ENCODE measurements around the gene HDLBP.

Gene HDLBP

DNA sequence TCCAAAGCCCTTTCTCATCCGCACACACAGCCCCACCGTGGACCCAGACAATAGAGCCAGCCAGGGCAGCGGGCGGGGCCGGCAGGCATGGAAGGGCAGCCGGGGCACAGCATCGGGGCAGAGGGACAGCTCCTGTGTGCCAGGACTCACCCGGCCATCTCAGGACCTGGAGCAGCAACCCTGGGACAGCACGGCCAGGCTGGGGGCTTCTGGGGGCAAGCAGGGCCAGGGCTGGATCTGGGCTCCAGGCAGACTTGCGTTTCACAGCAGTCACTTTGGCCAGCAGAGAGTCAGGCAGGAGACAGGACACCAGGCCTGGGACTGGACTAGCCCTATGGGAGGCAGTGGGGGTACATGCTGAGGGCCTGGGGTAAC is 111.5 kb downstream of the HDLBP start:
- no peak overlapping the region for H3K4me3 ChIP-seq (ENCODE audit: low read depth in 1 of 2, low read length in 2 of 2)
- no peaks in the 10 kb centered on the region for H3K9me3 ChIP-seq (ENCODE audit: control insufficient read depth in 1 of 2, low read length in 2 of 2)

DNA sequence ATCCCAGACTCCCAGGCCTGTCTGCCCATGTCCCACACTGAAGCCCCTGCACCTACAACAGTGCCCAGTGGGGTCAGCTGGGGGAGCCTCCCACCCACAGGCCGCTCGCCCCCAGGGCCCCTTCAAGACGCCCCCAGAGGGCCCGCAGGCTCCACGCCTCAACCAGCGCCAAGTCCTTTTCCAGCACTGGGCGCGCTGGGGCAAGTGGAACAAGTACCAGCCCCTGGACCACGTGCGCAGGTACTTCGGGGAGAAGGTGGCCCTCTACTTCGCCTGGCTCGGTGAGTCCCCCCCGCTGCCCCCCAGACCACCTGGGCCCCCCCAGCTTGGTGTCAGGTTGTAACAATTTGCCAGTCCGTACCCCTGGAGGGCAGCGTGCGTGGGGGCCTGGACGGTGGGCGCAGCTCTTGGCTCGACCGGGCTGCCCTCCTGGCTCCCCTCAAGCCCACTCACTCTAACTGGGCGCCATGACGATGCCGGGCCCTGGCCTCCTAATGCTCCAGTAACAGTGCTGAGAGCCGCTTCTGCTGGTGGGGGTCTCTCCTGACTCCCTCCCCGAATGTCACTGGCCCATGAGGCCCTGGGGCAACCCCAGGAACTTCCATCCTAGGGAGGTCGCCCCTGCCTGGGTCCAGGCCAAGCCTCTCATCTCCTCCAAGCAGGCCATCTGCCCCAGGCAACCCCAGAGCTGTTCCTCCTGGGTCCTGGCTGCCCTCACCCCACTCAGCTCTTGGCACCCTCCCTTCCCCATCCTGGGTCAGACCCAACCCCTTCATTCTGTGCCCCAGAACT is 112.1 kb downstream of the HDLBP start:
- H3K4me1 ChIP-seq (ENCODE audit: control insufficient read depth in 1 of 2, insufficient read depth in 2 of 2, low read length in 2 of 2) = peaks cover 6 to 11% of the 10 kb centered on the region in 2 donors
- H3K9ac ChIP-seq (ENCODE audit: low read depth in 1 of 2, low read length in 2 of 2) = no peak overlapping the region
- no peak overlapping the region for H3K27ac ChIP-seq (ENCODE audit: low read depth, low read length)
- H3K4me3 ChIP-seq (ENCODE audit: low read depth in 1 of 2, low read length in 2 of 2) = no peak overlapping the region
- H3K27me3 ChIP-seq (ENCODE audit: control insufficient read depth in 1 of 2, insufficient read depth in 2 of 2, low read length in 2 of 2) = no peaks in the 10 kb centered on the region
- no peaks in the 10 kb centered on the region for H3K36me3 ChIP-seq (ENCODE audit: control insufficient read depth in 1 of 2, insufficient read depth in 2 of 2, low read length in 2 of 2)
- H3K9me3 ChIP-seq (ENCODE audit: control insufficient read depth in 1 of 2, low read length in 2 of 2) = no peaks in the 10 kb centered on the region

More for the DNA sequence above, 111.5 kb downstream of the HDLBP start:
- H3K4me1 ChIP-seq (ENCODE audit: control insufficient read depth in 1 of 2, insufficient read depth in 2 of 2, low read length in 2 of 2) = peaks cover 6 to 11% of the 10 kb centered on the region in 2 donors
- H3K9ac ChIP-seq (ENCODE audit: low read depth in 1 of 2, low read length in 2 of 2) = no peak overlapping the region
- H3K27ac ChIP-seq (ENCODE audit: low read depth, low read length) = no peak overlapping the region
- H3K27me3 ChIP-seq (ENCODE audit: control insufficient read depth in 1 of 2, insufficient read depth in 2 of 2, low read length in 2 of 2) = no peaks in the 10 kb centered on the region
- no peaks in the 10 kb centered on the region for H3K36me3 ChIP-seq (ENCODE audit: control insufficient read depth in 1 of 2, insufficient read depth in 2 of 2, low read length in 2 of 2)

- H3K4me1 ChIP-seq (ENCODE audit: control insufficient read depth in 1 of 2, insufficient read depth in 2 of 2, low read length in 2 of 2) = peaks cover 3 to 5% of the 10 kb centered on the region in 2 donors
- H3K4me3 ChIP-seq (ENCODE audit: low read depth in 1 of 2, low read length in 2 of 2) = no peak overlapping the region
- no peak overlapping the region for H3K9ac ChIP-seq (ENCODE audit: low read depth in 1 of 2, low read length in 2 of 2)
- H3K27ac ChIP-seq (ENCODE audit: low read depth, low read length) = no peak overlapping the region
- H3K9me3 ChIP-seq (ENCODE audit: control insufficient read depth in 1 of 2, low read length in 2 of 2) = no peaks in the 10 kb centered on the region
- no peaks in the 10 kb centered on the region for H3K36me3 ChIP-seq (ENCODE audit: control insufficient read depth in 1 of 2, insufficient read depth in 2 of 2, low read length in 2 of 2)
- H3K27me3 ChIP-seq (ENCODE audit: control insufficient read depth in 1 of 2, insufficient read depth in 2 of 2, low read length in 2 of 2) = no peaks in the 10 kb centered on the region
Observed at GRCh38 chr2:241202681-241203080, 112.8 kb downstream of the HDLBP start.

GRCh38 chr2:241202268-241202585 is 113.2 kb downstream of the HDLBP start:
- H3K27me3 ChIP-seq (ENCODE audit: control insufficient read depth in 1 of 2, insufficient read depth in 2 of 2, low read length in 2 of 2) = no peaks in the 10 kb centered on the region
- no peak overlapping the region for H3K9ac ChIP-seq (ENCODE audit: low read depth in 1 of 2, low read length in 2 of 2)
- no peak overlapping the region for H3K4me3 ChIP-seq (ENCODE audit: low read depth in 1 of 2, low read length in 2 of 2)
- H3K4me1 ChIP-seq (ENCODE audit: control insufficient read depth in 1 of 2, insufficient read depth in 2 of 2, low read length in 2 of 2) = peaks cover 0 to under 1% of the 10 kb centered on the region in 2 donors
- H3K9me3 ChIP-seq (ENCODE audit: control insufficient read depth in 1 of 2, low read length in 2 of 2) = no peaks in the 10 kb centered on the region
- no peak overlapping the region for H3K27ac ChIP-seq (ENCODE audit: low read depth, low read length)
- no peaks in the 10 kb centered on the region for H3K36me3 ChIP-seq (ENCODE audit: control insufficient read depth in 1 of 2, insufficient read depth in 2 of 2, low read length in 2 of 2)

DNA sequence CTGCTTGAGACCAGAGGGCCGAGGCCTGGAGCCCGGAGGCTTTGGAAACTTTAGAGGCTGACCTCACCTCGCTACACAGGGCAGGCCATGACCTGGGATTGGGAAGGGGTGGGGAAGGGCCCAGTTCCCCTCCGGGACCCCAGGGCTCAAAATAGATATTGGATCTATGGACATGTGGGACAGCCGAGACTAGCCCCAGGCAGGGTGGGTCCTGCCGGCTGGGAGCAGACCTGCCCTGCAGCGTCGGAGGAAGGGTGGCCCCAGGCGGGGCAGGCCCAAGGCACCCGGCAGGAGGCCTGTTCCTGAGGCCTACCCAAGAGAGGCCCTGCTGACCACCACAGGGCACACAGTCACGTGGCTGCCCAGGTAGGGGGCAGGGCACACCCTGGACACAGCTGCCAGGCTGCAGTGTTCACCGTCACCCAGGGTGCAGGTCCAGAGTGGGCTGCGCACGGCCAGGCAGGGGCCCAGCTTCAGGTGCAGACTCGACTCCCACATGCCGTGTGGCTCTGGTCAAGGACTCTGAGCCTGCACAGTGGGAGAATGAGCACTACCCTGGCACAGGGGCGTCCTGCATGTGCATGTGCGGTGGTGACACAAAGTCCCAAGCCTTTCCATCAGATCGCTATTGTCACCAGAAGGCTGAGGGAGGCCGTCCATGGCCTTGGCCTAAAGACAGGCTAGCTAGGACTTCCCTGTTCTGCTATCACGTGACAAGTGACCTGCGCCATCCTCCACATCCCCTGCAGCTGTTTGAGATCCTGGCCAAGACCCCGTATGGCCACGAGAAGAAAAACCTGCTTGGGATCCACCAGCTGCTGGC is 113.8 kb downstream of the HDLBP start:
- no peak overlapping the region for H3K9ac ChIP-seq (ENCODE audit: low read depth in 1 of 2, low read length in 2 of 2)
- H3K27me3 ChIP-seq (ENCODE audit: control insufficient read depth in 1 of 2, insufficient read depth in 2 of 2, low read length in 2 of 2) = no peaks in the 10 kb centered on the region
- no peak overlapping the region for H3K27ac ChIP-seq (ENCODE audit: low read depth, low read length)
- H3K36me3 ChIP-seq (ENCODE audit: control insufficient read depth in 1 of 2, insufficient read depth in 2 of 2, low read length in 2 of 2) = no peaks in the 10 kb centered on the region
- no peaks in the 10 kb centered on the region for H3K4me1 ChIP-seq (ENCODE audit: control insufficient read depth in 1 of 2, insufficient read depth in 2 of 2, low read length in 2 of 2)
- no peaks in the 10 kb centered on the region for H3K9me3 ChIP-seq (ENCODE audit: control insufficient read depth in 1 of 2, low read length in 2 of 2)
- no peak overlapping the region for H3K4me3 ChIP-seq (ENCODE audit: low read depth in 1 of 2, low read length in 2 of 2)

- Histone ChIP-seq H3K27ac (ENCODE audit: low read depth, low read length) (no peak overlapping the region), H3K4me3 (ENCODE audit: low read depth in 1 of 2, low read length in 2 of 2) (no peak overlapping the region), H3K9ac (ENCODE audit: low read depth in 1 of 2, low read length in 2 of 2) (no peak overlapping the region), H3K4me1 (ENCODE audit: control insufficient read depth in 1 of 2, insufficient read depth in 2 of 2, low read length in 2 of 2) (no peaks in the 10 kb centered on the region), H3K27me3 (ENCODE audit: control insufficient read depth in 1 of 2, insufficient read depth in 2 of 2, low read length in 2 of 2) (no peaks in the 10 kb centered on the region), H3K36me3 (ENCODE audit: control insufficient read depth in 1 of 2, insufficient read depth in 2 of 2, low read length in 2 of 2) (no peaks in the 10 kb centered on the region), H3K9me3 (ENCODE audit: control insufficient read depth in 1 of 2, low read length in 2 of 2) (no peaks in the 10 kb centered on the region)
Observed at GRCh38 chr2:241200822-241201395, 114.6 kb downstream of the HDLBP start.

DNA sequence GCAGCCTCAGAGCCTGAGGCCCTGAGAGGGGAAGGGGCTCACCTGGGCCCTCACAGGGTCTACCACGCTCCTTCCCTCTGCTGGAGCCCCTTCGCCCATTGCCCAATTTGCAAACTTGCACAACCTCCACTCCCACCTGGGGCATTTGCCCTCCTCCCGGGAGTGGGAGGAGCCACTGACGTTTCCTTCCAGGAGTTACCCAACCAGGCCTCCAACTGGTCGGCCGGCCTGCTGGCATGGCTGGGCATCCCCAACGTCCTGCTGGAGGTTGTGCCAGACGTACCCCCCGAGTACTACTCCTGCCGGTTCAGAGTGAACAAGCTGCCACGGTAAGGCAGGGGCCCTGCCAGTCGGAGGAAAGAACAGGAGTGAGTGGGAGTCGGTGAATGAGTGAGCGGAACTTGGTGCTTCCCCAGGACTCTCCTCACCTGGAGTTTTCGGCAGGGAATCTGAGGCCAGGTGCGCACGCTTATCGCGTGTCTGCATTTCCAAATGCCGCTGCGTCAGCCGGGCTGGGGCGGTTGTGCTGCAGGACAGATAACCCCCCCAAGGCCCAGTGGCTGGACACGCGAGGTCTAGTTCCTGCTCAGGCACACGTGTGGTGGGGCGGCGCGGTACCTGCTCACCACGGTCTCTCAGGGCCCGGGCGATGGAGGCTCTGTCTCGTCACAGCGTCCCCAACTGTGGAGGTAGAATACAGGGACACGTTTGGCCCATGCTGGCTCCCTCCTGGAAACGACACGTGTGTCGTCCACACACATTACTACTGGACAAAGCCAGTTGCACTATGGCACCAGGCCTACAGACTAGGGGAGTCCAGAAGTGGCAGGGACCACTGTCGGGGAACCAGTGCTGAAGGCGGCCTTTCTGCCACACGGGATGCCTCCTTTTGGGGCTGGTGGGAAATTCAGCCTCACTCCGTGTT is 115.3 kb downstream of the HDLBP start:
- H3K4me3 ChIP-seq (ENCODE audit: low read depth in 1 of 2, low read length in 2 of 2) = no peak overlapping the region
- no peaks in the 10 kb centered on the region for H3K27me3 ChIP-seq (ENCODE audit: control insufficient read depth in 1 of 2, insufficient read depth in 2 of 2, low read length in 2 of 2)
- H3K9ac ChIP-seq (ENCODE audit: low read depth in 1 of 2, low read length in 2 of 2) = no peak overlapping the region
- no peaks in the 10 kb centered on the region for H3K36me3 ChIP-seq (ENCODE audit: control insufficient read depth in 1 of 2, insufficient read depth in 2 of 2, low read length in 2 of 2)
- no peak overlapping the region for H3K27ac ChIP-seq (ENCODE audit: low read depth, low read length)
- H3K4me1 ChIP-seq (ENCODE audit: control insufficient read depth in 1 of 2, insufficient read depth in 2 of 2, low read length in 2 of 2) = no peaks in the 10 kb centered on the region
- H3K9me3 ChIP-seq (ENCODE audit: control insufficient read depth in 1 of 2, low read length in 2 of 2) = no peaks in the 10 kb centered on the region

- no peaks in the 10 kb centered on the region for H3K4me1 ChIP-seq (ENCODE audit: control insufficient read depth in 1 of 2, insufficient read depth in 2 of 2, low read length in 2 of 2)
- no peaks in the 10 kb centered on the region for H3K27me3 ChIP-seq (ENCODE audit: control insufficient read depth in 1 of 2, insufficient read depth in 2 of 2, low read length in 2 of 2)
- no peak overlapping the region for H3K4me3 ChIP-seq (ENCODE audit: low read depth in 1 of 2, low read length in 2 of 2)
- no peak overlapping the region for H3K27ac ChIP-seq (ENCODE audit: low read depth, low read length)
- no peaks in the 10 kb centered on the region for H3K9me3 ChIP-seq (ENCODE audit: control insufficient read depth in 1 of 2, low read length in 2 of 2)
- no peaks in the 10 kb centered on the region for H3K36me3 ChIP-seq (ENCODE audit: control insufficient read depth in 1 of 2, insufficient read depth in 2 of 2, low read length in 2 of 2)
- H3K9ac ChIP-seq (ENCODE audit: low read depth in 1 of 2, low read length in 2 of 2) = no peak overlapping the region
Observed at GRCh38 chr2:241199286-241199685, 116.2 kb downstream of the HDLBP start.

- Histone ChIP-seq H3K4me1 (ENCODE audit: control insufficient read depth in 1 of 2, insufficient read depth in 2 of 2, low read length in 2 of 2) (no peaks in the 10 kb centered on the region), H3K4me3 (ENCODE audit: low read depth in 1 of 2, low read length in 2 of 2) (no peak overlapping the region), H3K27me3 (ENCODE audit: control insufficient read depth in 1 of 2, insufficient read depth in 2 of 2, low read length in 2 of 2) (no peaks in the 10 kb centered on the region), H3K27ac (ENCODE audit: low read depth, low read length) (no peak overlapping the region), H3K9me3 (ENCODE audit: control insufficient read depth in 1 of 2, low read length in 2 of 2) (no peaks in the 10 kb centered on the region), H3K36me3 (ENCODE audit: control insufficient read depth in 1 of 2, insufficient read depth in 2 of 2, low read length in 2 of 2) (no peaks in the 10 kb centered on the region), H3K9ac (ENCODE audit: low read depth in 1 of 2, low read length in 2 of 2) (no peak overlapping the region)
Observed at GRCh38 chr2:241198381-241199279, 116.8 kb downstream of the HDLBP start.

Measured in duodenal mucosa (tissue), 2 donors.